Stimulated activated CD4-positive, alpha-beta T cell treated with anti-CD3 and anti-CD28 coated beads, Interleukin-1b, Interleukin-23, amount 100 ng/mL, for 4 hours (primary cell): ENCODE data around the gene PRC1.
"Not testable (repeated sequence)": the region's sequence is repeated elsewhere in the genome, so short reads cannot be mapped to it uniquely, and the experiment has no call there.

Source experiments
- DNase-seq, 2 donors: peaks; one replicate each; pipeline ENCODE4 v3.0.0-alpha.2; 2020; ENCODE audit warnings: low read depth in 2 of 2

PRC1 gene

GRCh38 chr15:90934256-90934948, 59.9 kb downstream of the PRC1 start:
- DNase-seq = peak; percentile 74 to 77

GRCh38 chr15:90933301-90933700, 61.0 kb downstream of the PRC1 start:
- DNase-seq = no peak

GRCh38 chr15:90932660-90932991, 61.7 kb downstream of the PRC1 start:
- DNase-seq = no peak

- DNase-seq = peak; percentile 86 to 95
Observed at GRCh38 chr15:90931828-90932659, 62.3 kb downstream of the PRC1 start, which contains the start of gene HDDC3. HDDC3 (minus strand) TSS chr15:90932549; CDS start chr15:90932540, 9 bp downstream.

GRCh38 chr15:90931575-90931827, 62.8 kb downstream of the PRC1 start:
- no peak for DNase-seq

- DNase-seq = peak in 1 of 2 donors; percentile 12
Observed at GRCh38 chr15:90930861-90931574, 63.3 kb downstream of the PRC1 start.

GRCh38 chr15:90929246-90930019, 64.9 kb downstream of the PRC1 start:
- no peak for DNase-seq

- not testable (repeated sequence) for DNase-seq
Observed at GRCh38 chr15:90928106-90928505, 66.2 kb downstream of the PRC1 start.

GRCh38 chr15:90926766-90927165, 67.6 kb downstream of the PRC1 start:
- DNase-seq = not testable (repeated sequence)

GRCh38 chr15:90924375-90924774, 70.0 kb downstream of the PRC1 start:
- no peak for DNase-seq

GRCh38 chr15:90922712-90923322, 71.5 kb downstream of the PRC1 start:
- DNase-seq = not testable (repeated sequence)

GRCh38 chr15:90921887-90922286, 72.4 kb downstream of the PRC1 start:
- no peak for DNase-seq

GRCh38 chr15:90918835-90919234, 75.5 kb downstream of the PRC1 start:
- DNase-seq = no peak

- DNase-seq = no peak
Observed at GRCh38 chr15:90918034-90918788, 76.1 kb downstream of the PRC1 start.

- no peak for DNase-seq
Observed at GRCh38 chr15:90917569-90917968, 76.8 kb downstream of the PRC1 start.

- DNase-seq = no peak
Observed at GRCh38 chr15:90916461-90916860, 77.9 kb downstream of the PRC1 start.
